Lung (tissue), 12 donors: Measurements from ENCODE around the gene RPL14. TPM values are rescaled to one million over a fixed set of nuclear protein-coding genes. Genes with fewer than 3 reads are reported as not detected.

Source experiments
- ATAC-seq: fragments of 200-7000 bp; cut with Tn5 transposase; one replicate; pipeline ENCODE4 v1.9.1; 2020; ENCODE audit warnings: moderate number of reproducible peaks; ENCODE audit not compliant: insufficient read depth, low FRiP score
- DNase-seq, 3 donors: peaks; one replicate each; pipeline ENCODE4 v3.0.0-alpha.2; 2013 to 2017
- H3K27ac ChIP-seq, 2 donors: one replicate each; pipeline ENCODE4 v1.5.1; 2013; ENCODE audit warnings: mild to moderate bottlenecking in 2 of 2, moderate library complexity in 2 of 2, control low read depth in 1 of 2, inconsistent platforms in 1 of 2, low read depth in 1 of 2, low read length in 1 of 2
- H3K27me3 ChIP-seq, 3 donors: one replicate each; pipeline ENCODE4 v1.5.1; 2013; ENCODE audit warnings: low read length in 2 of 3; ENCODE audit not compliant: control insufficient read depth in 3 of 3, insufficient read depth in 3 of 3
- H3K36me3 ChIP-seq, 4 donors: one replicate each; pipeline ENCODE4 v1.5.1; 2013; ENCODE audit warnings: low read length in 4 of 4, mild to moderate bottlenecking in 1 of 4, moderate library complexity in 1 of 4; ENCODE audit not compliant: control insufficient read depth in 4 of 4, insufficient read depth in 4 of 4
- H3K4me1 ChIP-seq, 5 donors: one replicate each; pipeline ENCODE4 v1.5.1; 2013; ENCODE audit warnings: low read length in 5 of 5, mild to moderate bottlenecking in 2 of 5, moderate library complexity in 1 of 5; ENCODE audit not compliant: control insufficient read depth in 5 of 5, insufficient read depth in 5 of 5
- H3K4me3 ChIP-seq: one replicate; pipeline ENCODE4 v1.5.1; 2013; ENCODE audit warnings: mild to moderate bottlenecking, control low read depth, moderate library complexity
- H3K9ac ChIP-seq, 2 donors: one replicate each; pipeline ENCODE4 v1.5.1; 2013; ENCODE audit warnings: low read length in 2 of 2, control low read depth in 1 of 2; ENCODE audit not compliant: insufficient read depth in 1 of 2
- H3K9me3 ChIP-seq, 4 donors: one replicate each; pipeline ENCODE4 v1.5.1; 2013; ENCODE audit warnings: low read length in 3 of 4, mild to moderate bottlenecking in 1 of 4, moderate library complexity in 1 of 4; ENCODE audit not compliant: control insufficient read depth in 4 of 4, insufficient read depth in 3 of 4
- WGBS, 2 donors: extraction: QIAGEN DNeasy Blood & Tissue Kit; methylation state at CpG; one replicate each; pipeline ENCODE4 v1.1.7; 2013; 5-methylcytosine and 5-hydroxymethylcytosine counted together
- polyA plus RNA-seq, 2 donors: library from polyadenylated mRNA; stranded (reverse); fragments of 200-250 nt; gene quantifications; one replicate each; pipeline ENCODE4 v1.2.1, GENCODE V29; 2013
- total RNA-seq, 2 donors: library from RNA; depleted of rRNA in 1 of 2; stranded (reverse); fragments of >200 nt in 1 of 2; gene quantifications; one replicate each; pipeline ENCODE4 v1.2.1, GENCODE V29; 2014 to 2021
- TF ChIP-seq, protein P1 (sequence below): IDR thresholded peaks from 2 replicates; pipeline ENCODE4 v1.5.1; 2012; ENCODE audit warnings: mild to moderate bottlenecking; ENCODE audit errors: control extremely low read depth, extremely low read depth
- donor health status: control.
- donor health status: control.
- donor health status: Bipolar disorder and iron deficiency.
- donor health status: healthy.
- donor health status: DM: yes; HTN: yes; CAD: no.

The RPL14 gene
- total and polyA plus RNA-seq, 4 donors, result 473 to 2,599 (median 1,226) TPM

GRCh38 chr3:40465456-40465855 lies 8.3 kb downstream of the RPL14 start:
- peaks cover 9 to 22% (median 18%) of the 10 kb centered on the region in 4 donors for H3K36me3 ChIP-seq
- TF ChIP-seq, protein P1, sequence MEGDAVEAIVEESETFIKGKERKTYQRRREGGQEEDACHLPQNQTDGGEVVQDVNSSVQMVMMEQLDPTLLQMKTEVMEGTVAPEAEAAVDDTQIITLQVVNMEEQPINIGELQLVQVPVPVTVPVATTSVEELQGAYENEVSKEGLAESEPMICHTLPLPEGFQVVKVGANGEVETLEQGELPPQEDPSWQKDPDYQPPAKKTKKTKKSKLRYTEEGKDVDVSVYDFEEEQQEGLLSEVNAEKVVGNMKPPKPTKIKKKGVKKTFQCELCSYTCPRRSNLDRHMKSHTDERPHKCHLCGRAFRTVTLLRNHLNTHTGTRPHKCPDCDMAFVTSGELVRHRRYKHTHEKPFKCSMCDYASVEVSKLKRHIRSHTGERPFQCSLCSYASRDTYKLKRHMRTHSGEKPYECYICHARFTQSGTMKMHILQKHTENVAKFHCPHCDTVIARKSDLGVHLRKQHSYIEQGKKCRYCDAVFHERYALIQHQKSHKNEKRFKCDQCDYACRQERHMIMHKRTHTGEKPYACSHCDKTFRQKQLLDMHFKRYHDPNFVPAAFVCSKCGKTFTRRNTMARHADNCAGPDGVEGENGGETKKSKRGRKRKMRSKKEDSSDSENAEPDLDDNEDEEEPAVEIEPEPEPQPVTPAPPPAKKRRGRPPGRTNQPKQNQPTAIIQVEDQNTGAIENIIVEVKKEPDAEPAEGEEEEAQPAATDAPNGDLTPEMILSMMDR, result no peak
- WGBS, 2 donors, result 90% methylated on average over 2 of the region's 2 CpGs
- no peak for DNase-seq
- no peak overlapping the region for H3K27ac ChIP-seq
- H3K27me3 ChIP-seq, result no peaks in the 10 kb centered on the region
- H3K9ac ChIP-seq, result no peak overlapping the region
- no peaks in the 10 kb centered on the region for H3K9me3 ChIP-seq
- H3K4me1 ChIP-seq, result peaks cover 0 to 2% (median 0%) of the 10 kb centered on the region in 5 donors
- H3K4me3 ChIP-seq, result no peak overlapping the region
- ATAC-seq, result no peak

- TF ChIP-seq, protein P1, result no peak
- Histone ChIP-seq H3K4me3 (no peak overlapping the region), H3K27ac (no peak overlapping the region), H3K9ac (no peak overlapping the region), H3K27me3 (no peaks in the 10 kb centered on the region), H3K4me1 (peaks cover 0 to 2% (median 0%) of the 10 kb centered on the region in 5 donors), H3K36me3 (peaks cover 9 to 14% (median 10%) of the 10 kb centered on the region in 4 donors), H3K9me3 (no peaks in the 10 kb centered on the region)
- DNase-seq (no peak), ATAC-seq (no peak)
- WGBS, 2 donors, result 66 to 81% methylated on average over 4 of the region's 4 CpGs
Observed at GRCh38 chr3:40468018-40468417, 10.9 kb downstream of the RPL14 start.

DNA sequence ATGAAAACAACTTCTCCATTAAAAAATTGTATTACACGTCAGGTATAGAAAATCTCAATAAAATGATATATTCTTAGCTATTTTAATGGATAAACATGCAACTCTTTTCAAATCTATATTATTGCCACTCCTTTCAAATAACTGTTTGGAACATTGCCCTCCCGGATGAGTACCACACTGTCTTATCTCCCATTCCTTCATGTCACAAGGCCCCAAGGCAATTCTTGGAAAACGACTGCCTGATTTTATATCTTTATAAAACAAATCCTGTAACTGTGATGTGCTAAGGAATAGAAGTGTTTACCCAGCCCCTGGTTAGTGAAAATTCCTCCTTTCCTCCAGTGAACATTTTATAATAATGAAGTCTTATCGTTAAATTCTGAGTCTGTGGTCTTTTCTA lies 13.6 kb downstream of the RPL14 start:
- no peak for DNase-seq
- H3K27me3 ChIP-seq, result no peaks in the 10 kb centered on the region
- H3K9ac ChIP-seq, result no peak overlapping the region
- H3K36me3 ChIP-seq, result peaks cover 0 to 2% (median 0%) of the 10 kb centered on the region in 4 donors
- 90% methylated on average over 4 of the region's 4 CpGs for WGBS, 2 donors
- H3K4me3 ChIP-seq, result no peak overlapping the region
- no peak overlapping the region for H3K27ac ChIP-seq
- no peaks in the 10 kb centered on the region for H3K9me3 ChIP-seq
- peaks cover 0 to 2% (median 0%) of the 10 kb centered on the region in 5 donors for H3K4me1 ChIP-seq
- TF ChIP-seq, protein P1, result no peak
- no peak for ATAC-seq
